A673 (cell line): ENCODE results near the gene DNAJC21. TPM values are rescaled to one million over a fixed set of nuclear protein-coding genes. Genes with fewer than 3 reads are reported as not detected.
"Not testable (repeated sequence)": the region's sequence is repeated elsewhere in the genome, so short reads cannot be mapped to it uniquely, and the experiment has no call there.

Source experiments
- BruUV-seq: library from RNA; stranded (reverse); fragments of 400-500 nt; replicated peaks from 2 replicates; lab custom pipeline; 2021; lab: Mats Ljungman, UMichigan
- CTCF ChIA-PET: fragments of 300-600 bp; sonication (Branson Sonifier 250); formaldehyde crosslinking; loops from one replicate; lab custom pipeline; 2022; ENCODE audit warnings: antibody characterized with exemption; lab: Charles Lee
- POLR2A ChIA-PET: fragments of 300-600 bp; sonication (Branson Sonifier 250); formaldehyde crosslinking; loops from one replicate; lab custom pipeline; 2022; ENCODE audit warnings: antibody characterized with exemption; ENCODE audit not compliant: low non-redundant PET; lab: Charles Lee
- DNase-seq: peaks from one replicate; pipeline ENCODE4 v3.0.0-alpha.2; 2015; ENCODE audit warnings: low spot score
- H3K27ac ChIP-seq: fragments of 200-600 bp; sonication (generic); 2 replicates; pipeline ENCODE4 v1.5.1; 2016; ENCODE audit warnings: mixed run types, low read depth, mild to moderate bottlenecking, mixed read lengths, antibody characterized with exemption, low read length; ENCODE audit not compliant: poor library complexity, severe bottlenecking
- H3K27me3 ChIP-seq: fragments of 200-600 bp; sonication (generic); replicated peaks from 2 replicates; pipeline ENCODE4 v1.6.1; 2017; ENCODE audit warnings: mixed run types, low read depth, mild to moderate bottlenecking, mixed read lengths, antibody characterized with exemption, low read length; ENCODE audit not compliant: insufficient read depth, poor library complexity
- H3K36me3 ChIP-seq: fragments of 200-600 bp; sonication (generic); 2 replicates; pipeline ENCODE4 v1.6.1; 2016; ENCODE audit warnings: mixed run types, mild to moderate bottlenecking, mixed read lengths, antibody characterized with exemption, low read length; ENCODE audit not compliant: insufficient read depth, poor library complexity, severe bottlenecking
- H3K4me1 ChIP-seq: fragments of 200-600 bp; sonication (generic); 2 replicates; pipeline ENCODE4 v1.6.1; 2017; ENCODE audit warnings: mixed run types, mild to moderate bottlenecking, mixed read lengths, antibody characterized with exemption, low read length; ENCODE audit not compliant: insufficient read depth, poor library complexity, severe bottlenecking
- H3K4me3 ChIP-seq: fragments of 200-600 bp; sonication (generic); 2 replicates; pipeline ENCODE4 v1.5.1; 2016; ENCODE audit warnings: low read depth, mixed run types, mild to moderate bottlenecking, mixed read lengths, low read length; ENCODE audit not compliant: poor library complexity, severe bottlenecking
- H3K9me3 ChIP-seq: fragments of 200-600 bp; sonication (generic); 2 replicates; pipeline ENCODE4 v1.6.1; 2016; ENCODE audit warnings: mixed run types, low read depth, mild to moderate bottlenecking, mixed read lengths, antibody characterized with exemption, low read length; ENCODE audit not compliant: poor library complexity, severe bottlenecking
- CTCF ChIP-seq: fragments of 300-800, 200-600 bp; sonication (generic); conservative IDR thresholded peaks from 2 replicates; pipeline ENCODE4 v1.5.1; 2017; ENCODE audit warnings: low read depth, mild to moderate bottlenecking, antibody characterized with exemption, low read length, moderate library complexity, mixed read lengths
- EZH2 ChIP-seq: fragments of 200-600 bp; sonication (generic); IDR thresholded peaks from 2 replicates; pipeline ENCODE4 v1.6.1; 2017; ENCODE audit warnings: borderline replicate concordance, low read depth, mild to moderate bottlenecking, mixed read lengths, antibody characterized with exemption, low read length; ENCODE audit not compliant: poor library complexity, severe bottlenecking
- intact Hi-C: fragments of 100-400 bp; cut with micrococcal nuclease; formaldehyde crosslinking; loops from one replicate; pipeline ENCODE4 v1.10.0; 2022; ENCODE audit not compliant: unreplicated experiment
- total RNA-seq: library from RNA; stranded (reverse); gene quantifications from 2 replicates; pipeline ENCODE4 v1.2.3, GENCODE V29; 2021

DNAJC21 gene
- total RNA-seq, 1 experiment from 2014 or later, result 48.7 TPM

GRCh38 chr5:34916518-34916917, 12.8 kb upstream of the DNAJC21 start:
- Histone ChIP-seq H3K36me3 (peaks cover 52% of the 10 kb centered on the region), H3K9me3 (no peaks in the 10 kb centered on the region), H3K27me3 (no peaks in the 10 kb centered on the region), H3K4me1 (peaks cover 15% of the 10 kb centered on the region), H3K4me3 (peak overlapping the region; percentile 87), H3K27ac (peak overlapping the region; percentile 89)
- TF ChIP-seq EZH2 (no peak), CTCF (no peak)
- intact Hi-C loops, result no loop called here
- no TSS peak for BruUV-seq
- ChIA-PET CTCF (no interaction called here), POLR2A (no interaction called here)
- no peak for DNase-seq

DNA sequence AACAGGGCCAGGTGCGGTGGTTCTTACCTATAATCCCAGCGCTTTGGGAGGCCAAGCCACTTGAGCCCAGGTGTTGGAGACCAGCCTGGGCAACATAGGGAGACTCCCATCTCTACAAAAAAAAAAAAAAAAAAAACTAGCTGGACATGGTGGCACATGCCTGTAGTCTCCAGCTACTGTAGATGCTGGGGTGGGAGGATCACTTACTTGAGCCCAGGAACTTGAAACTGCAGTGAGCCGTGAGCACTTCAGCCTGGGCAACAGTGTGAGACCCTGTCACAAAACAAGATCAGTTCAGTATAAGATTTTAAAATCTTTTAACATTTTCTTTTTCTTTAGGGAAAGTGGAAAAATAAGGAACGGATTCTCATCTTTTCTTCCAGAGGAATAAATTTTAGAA, 11.3 kb upstream of the DNAJC21 start:
- Histone ChIP-seq H3K36me3 (peaks cover 55% of the 10 kb centered on the region), H3K9me3 (no peaks in the 10 kb centered on the region), H3K27me3 (no peaks in the 10 kb centered on the region), H3K4me1 (peaks cover 15% of the 10 kb centered on the region), H3K4me3 (no peak overlapping the region), H3K27ac (no peak overlapping the region)
- POLR2A ChIA-PET, result no interaction called here
- intact Hi-C loops, result no loop called here
- CTCF ChIA-PET, result no interaction called here
- DNase-seq, result no peak
- no TSS peak for BruUV-seq
- TF ChIP-seq EZH2 (no peak), CTCF (no peak)

DNA sequence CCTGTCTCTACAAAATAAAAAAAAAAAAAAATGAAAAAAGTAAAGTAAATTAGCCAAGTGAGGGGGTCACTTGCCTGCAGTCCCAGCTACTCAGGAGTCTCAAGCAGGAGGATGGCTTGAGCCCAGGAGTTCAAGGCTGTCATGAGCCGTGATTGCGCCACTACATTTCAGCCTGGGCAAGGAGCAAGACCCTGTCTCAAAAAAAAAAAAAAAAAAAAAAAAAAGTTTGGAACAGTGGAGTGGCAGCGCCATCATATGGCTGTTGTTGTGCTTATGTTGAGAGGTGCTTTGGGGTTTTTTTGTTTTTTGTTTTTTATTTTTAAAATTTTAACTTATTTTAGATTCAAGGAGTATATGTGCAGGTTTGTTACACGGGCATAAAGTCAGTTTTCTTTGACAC, 10.3 kb upstream of the DNAJC21 start:
- Histone ChIP-seq H3K4me3 (no peak overlapping the region), H3K36me3 (peaks cover 56% of the 10 kb centered on the region), H3K27ac (no peak overlapping the region), H3K4me1 (peaks cover 8% of the 10 kb centered on the region), H3K27me3 (no peaks in the 10 kb centered on the region), H3K9me3 (no peaks in the 10 kb centered on the region)
- CTCF ChIA-PET, result no interaction called here
- no peak for TF ChIP-seq EZH2
- TF ChIP-seq CTCF, result peak; percentile 31; the same call in 1 of the 2 replicates
- POLR2A ChIA-PET, result interaction anchor here (0.9 kb wide), 1 partner anchor 32 kb away, joined by 3 read pairs; no protein-coding TSS in a partner anchor
- intact Hi-C loops, result no loop called here
- BruUV-seq, result no TSS peak
- DNase-seq, result peak; percentile 12

- H3K4me3 ChIP-seq, intact Hi-C loops, H3K27ac ChIP-seq, H3K4me1 ChIP-seq, DNase-seq, BruUV-seq, H3K27me3 ChIP-seq, H3K9me3 ChIP-seq, CTCF ChIA-PET, POLR2A ChIA-PET: not testable (repeated sequence)
- peaks cover 88% of the 10 kb centered on the region for H3K36me3 ChIP-seq
These were observed 6.1 kb upstream of the DNAJC21 start for GRCh38 chr5:34923256-34923655.
